Panc1 (cell line): ENCODE data around the gene GEMIN7.

Experiments
- SIN3A ChIP-seq: IDR thresholded peaks from 2 replicates; pipeline ENCODE4 v1.6.1; 2012; ENCODE audit warnings: low read depth, mild to moderate bottlenecking, low read length, moderate library complexity, borderline replicate concordance; ENCODE audit not compliant: insufficient read depth
- TF ChIP-seq, protein P1 (sequence below): fragments of 450-650 bp; IDR thresholded peaks from 2 replicates; pipeline ENCODE4 v1.5.1; 2017; ENCODE audit warnings: mild to moderate bottlenecking
- TF ChIP-seq, protein P2 (sequence below), 2 experiments: IDR thresholded peaks; 2 replicates each; pipeline ENCODE4 v1.6.1; 2011 to 2012; ENCODE audit warnings: low read depth in 2 of 2, control low read depth in 1 of 2, low read length in 1 of 2, mild to moderate bottlenecking in 1 of 2, moderate library complexity in 1 of 2; ENCODE audit not compliant: insufficient read depth in 1 of 2

GRCh38 chr19:45071545-45071938 lies 7.5 kb upstream of the GEMIN7 start:
- TF ChIP-seq, protein P1, sequence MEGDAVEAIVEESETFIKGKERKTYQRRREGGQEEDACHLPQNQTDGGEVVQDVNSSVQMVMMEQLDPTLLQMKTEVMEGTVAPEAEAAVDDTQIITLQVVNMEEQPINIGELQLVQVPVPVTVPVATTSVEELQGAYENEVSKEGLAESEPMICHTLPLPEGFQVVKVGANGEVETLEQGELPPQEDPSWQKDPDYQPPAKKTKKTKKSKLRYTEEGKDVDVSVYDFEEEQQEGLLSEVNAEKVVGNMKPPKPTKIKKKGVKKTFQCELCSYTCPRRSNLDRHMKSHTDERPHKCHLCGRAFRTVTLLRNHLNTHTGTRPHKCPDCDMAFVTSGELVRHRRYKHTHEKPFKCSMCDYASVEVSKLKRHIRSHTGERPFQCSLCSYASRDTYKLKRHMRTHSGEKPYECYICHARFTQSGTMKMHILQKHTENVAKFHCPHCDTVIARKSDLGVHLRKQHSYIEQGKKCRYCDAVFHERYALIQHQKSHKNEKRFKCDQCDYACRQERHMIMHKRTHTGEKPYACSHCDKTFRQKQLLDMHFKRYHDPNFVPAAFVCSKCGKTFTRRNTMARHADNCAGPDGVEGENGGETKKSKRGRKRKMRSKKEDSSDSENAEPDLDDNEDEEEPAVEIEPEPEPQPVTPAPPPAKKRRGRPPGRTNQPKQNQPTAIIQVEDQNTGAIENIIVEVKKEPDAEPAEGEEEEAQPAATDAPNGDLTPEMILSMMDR: no peak
- TF ChIP-seq, protein P2, sequence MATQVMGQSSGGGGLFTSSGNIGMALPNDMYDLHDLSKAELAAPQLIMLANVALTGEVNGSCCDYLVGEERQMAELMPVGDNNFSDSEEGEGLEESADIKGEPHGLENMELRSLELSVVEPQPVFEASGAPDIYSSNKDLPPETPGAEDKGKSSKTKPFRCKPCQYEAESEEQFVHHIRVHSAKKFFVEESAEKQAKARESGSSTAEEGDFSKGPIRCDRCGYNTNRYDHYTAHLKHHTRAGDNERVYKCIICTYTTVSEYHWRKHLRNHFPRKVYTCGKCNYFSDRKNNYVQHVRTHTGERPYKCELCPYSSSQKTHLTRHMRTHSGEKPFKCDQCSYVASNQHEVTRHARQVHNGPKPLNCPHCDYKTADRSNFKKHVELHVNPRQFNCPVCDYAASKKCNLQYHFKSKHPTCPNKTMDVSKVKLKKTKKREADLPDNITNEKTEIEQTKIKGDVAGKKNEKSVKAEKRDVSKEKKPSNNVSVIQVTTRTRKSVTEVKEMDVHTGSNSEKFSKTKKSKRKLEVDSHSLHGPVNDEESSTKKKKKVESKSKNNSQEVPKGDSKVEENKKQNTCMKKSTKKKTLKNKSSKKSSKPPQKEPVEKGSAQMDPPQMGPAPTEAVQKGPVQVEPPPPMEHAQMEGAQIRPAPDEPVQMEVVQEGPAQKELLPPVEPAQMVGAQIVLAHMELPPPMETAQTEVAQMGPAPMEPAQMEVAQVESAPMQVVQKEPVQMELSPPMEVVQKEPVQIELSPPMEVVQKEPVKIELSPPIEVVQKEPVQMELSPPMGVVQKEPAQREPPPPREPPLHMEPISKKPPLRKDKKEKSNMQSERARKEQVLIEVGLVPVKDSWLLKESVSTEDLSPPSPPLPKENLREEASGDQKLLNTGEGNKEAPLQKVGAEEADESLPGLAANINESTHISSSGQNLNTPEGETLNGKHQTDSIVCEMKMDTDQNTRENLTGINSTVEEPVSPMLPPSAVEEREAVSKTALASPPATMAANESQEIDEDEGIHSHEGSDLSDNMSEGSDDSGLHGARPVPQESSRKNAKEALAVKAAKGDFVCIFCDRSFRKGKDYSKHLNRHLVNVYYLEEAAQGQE (IDR thresholded peaks at IDR 0.05; ENCODE audit: insufficient read depth in 1 of 2, low read depth in 2 of 2, low read length in 1 of 2): no peak
- no peak for TF ChIP-seq SIN3A
